HCT116 (cell line): ENCODE data around the gene ACSS1. TPM values are rescaled to one million over a fixed set of nuclear protein-coding genes. Genes with fewer than 3 reads are reported as not detected.

ENCODE experiments used
- ATAC-seq: fragments of 200-7000 bp; cut with Tn5 transposase; 2 replicates; pipeline ENCODE4 v1.9.1; 2020; ENCODE audit warnings: mild to moderate bottlenecking, moderate library complexity
- BruUV-seq: library from RNA; stranded (reverse); fragments of 400-500 nt; replicated peaks from 2 replicates; lab custom pipeline; 2021; lab: Mats Ljungman, UMichigan
- CTCF ChIA-PET: fragments of 300-600 bp; sonication (Branson Sonifier 250); formaldehyde crosslinking; loops from one replicate; lab custom pipeline; 2021; ENCODE audit warnings: antibody characterized with exemption; lab: Charles Lee
- POLR2A ChIA-PET: fragments of 300-600, 350-600 bp; sonication (Branson Sonifier 250); formaldehyde crosslinking; loops from one replicate; lab custom pipeline; 2021; ENCODE audit warnings: antibody characterized with exemption; lab: Charles Lee
- RAD21 ChIA-PET, 2 experiments: fragments of 300-600 bp; sonication (Branson Sonifier 250); formaldehyde crosslinking; loops; one replicate each; lab custom pipeline; 2023; ENCODE audit warnings: low total read pairs in 2 of 2; ENCODE audit not compliant: uncharacterized antibody in 2 of 2, unreplicated experiment in 2 of 2, low non-redundant PET in 1 of 2; lab: Charles Lee
- DNase-seq: peaks from one replicate; pipeline ENCODE4 v3.0.0-alpha.2; 2010; ENCODE audit warnings: low read depth, low spot score
- H2AFZ ChIP-seq: fragments of 200-600 bp; shearing (Covaris generic), sonication (generic); 2 replicates; pipeline ENCODE4 v1.6.1; 2017; ENCODE audit warnings: low read depth, mixed run types, mixed read lengths, antibody characterized with exemption, low read length; ENCODE audit not compliant: poor library complexity, severe bottlenecking
- H3K27ac ChIP-seq: 2 replicates; pipeline ENCODE4 v1.5.1; 2012; ENCODE audit warnings: low read depth, low read length
- H3K27me3 ChIP-seq: fragments of 200-600 bp; sonication (generic); 2 replicates; pipeline ENCODE4 v1.6.1; 2016; ENCODE audit warnings: mixed run types, low read length, mixed read lengths; ENCODE audit not compliant: insufficient read depth
- H3K36me3 ChIP-seq, 2 experiments: fragments of 200-500 bp in 1 of 2; fragments of 200-600 bp in 1 of 2; sonication (Bioruptor generic) in 1 of 2; sonication (generic) in 1 of 2; 2 replicates each; pipeline versions ENCODE4 v1.5.1 to v1.6.1; 2014 to 2016; ENCODE audit warnings: low read length in 2 of 2, inconsistent platforms in 1 of 2, mixed read lengths in 1 of 2, mixed run types in 1 of 2; ENCODE audit not compliant: insufficient read depth in 2 of 2, control insufficient read depth in 1 of 2
- H3K4me1 ChIP-seq, 2 experiments: fragments of 200-600 bp in 1 of 2; sonication (generic) in 1 of 2; 2 replicates each; pipeline versions ENCODE4 v1.5.1 to v1.6.1; 2012 to 2017; ENCODE audit warnings: low read length in 2 of 2, inconsistent platforms in 1 of 2, mild to moderate bottlenecking in 1 of 2, mixed read lengths in 1 of 2, mixed run types in 1 of 2, moderate library complexity in 1 of 2; ENCODE audit not compliant: insufficient read depth in 2 of 2, control insufficient read depth in 1 of 2
- H3K4me2 ChIP-seq: fragments of 200-600 bp; sonication (generic); 2 replicates; pipeline ENCODE4 v1.6.1; 2017; ENCODE audit warnings: mixed run types, low read length, mixed read lengths
- H3K4me3 ChIP-seq, 2 experiments: fragments of 200-600 bp in 1 of 2; sonication (generic) in 1 of 2; replicated peaks in 1 of 2; 2 replicates each; pipeline ENCODE4 v1.5.1; 2011 to 2016; ENCODE audit warnings: low read length in 2 of 2, control low read depth in 1 of 2, low read depth in 1 of 2, mild to moderate bottlenecking in 1 of 2, mixed read lengths in 1 of 2, mixed run types in 1 of 2
- H3K79me2 ChIP-seq: fragments of 200-600 bp; sonication (generic); 2 replicates; pipeline ENCODE4 v1.6.1; 2017; ENCODE audit warnings: mild to moderate bottlenecking, mixed run types, low read length, moderate library complexity, mixed read lengths; ENCODE audit not compliant: insufficient read depth
- H3K9ac ChIP-seq: fragments of 200-600 bp; sonication (generic); 2 replicates; pipeline ENCODE4 v1.6.1; 2016; ENCODE audit warnings: low read length, mixed read lengths
- H3K9me2 ChIP-seq: fragments of 200-600 bp; sonication (generic), shearing (Covaris generic); 2 replicates; pipeline ENCODE4 v1.6.1; 2017; ENCODE audit warnings: mixed run types, mild to moderate bottlenecking, moderate library complexity; ENCODE audit not compliant: insufficient read depth
- H3K9me3 ChIP-seq, 2 experiments: fragments of 200-500 bp in 1 of 2; fragments of 200-600 bp in 1 of 2; sonication (Bioruptor generic) in 1 of 2; sonication (generic) in 1 of 2; 2 replicates each; pipeline ENCODE4 v1.6.1; 2014 to 2017; ENCODE audit warnings: low read length in 2 of 2, mixed read lengths in 2 of 2, inconsistent platforms in 1 of 2, low read depth in 1 of 2, mild to moderate bottlenecking in 1 of 2, mixed run types in 1 of 2, moderate library complexity in 1 of 2; ENCODE audit not compliant: control insufficient read depth in 1 of 2, insufficient read depth in 1 of 2
- H4K20me1 ChIP-seq: fragments of 200-600 bp; sonication (generic), shearing (Covaris generic); 2 replicates; pipeline ENCODE4 v1.6.1; 2017; ENCODE audit warnings: mixed run types, mild to moderate bottlenecking, moderate library complexity; ENCODE audit not compliant: insufficient read depth
- CBX3 ChIP-seq: IDR thresholded peaks from 2 replicates; pipeline ENCODE4 v1.6.1; 2012; ENCODE audit warnings: low read depth
- EGR1 ChIP-seq: IDR thresholded peaks from 2 replicates; pipeline ENCODE4 v1.6.1; 2012; ENCODE audit warnings: low read depth
- EZH2 ChIP-seq: fragments of 200-600 bp; sonication (generic); IDR thresholded peaks from 2 replicates; pipeline ENCODE4 v1.6.1; 2017; ENCODE audit warnings: antibody characterized with exemption, mixed run types
- EZH2phosphoT487 ChIP-seq: fragments of 200-600 bp; IDR thresholded peaks from 2 replicates; pipeline ENCODE4 v1.6.1; 2018; ENCODE audit warnings: antibody characterized with exemption, borderline replicate concordance
- FOSL1 ChIP-seq: IDR thresholded peaks from 2 replicates; pipeline ENCODE4 v1.6.1; 2012; ENCODE audit warnings: low read depth
- JUND ChIP-seq: IDR thresholded peaks from 2 replicates; pipeline ENCODE4 v1.6.1; 2012
- POLR2A ChIP-seq: IDR thresholded peaks from 2 replicates; pipeline ENCODE4 v1.7.0; 2011; ENCODE audit warnings: borderline replicate concordance; ENCODE audit not compliant: insufficient read depth, insufficient read length; ENCODE audit errors: extremely low read depth
- POLR2AphosphoS5 ChIP-seq: IDR thresholded peaks from 2 replicates; pipeline ENCODE4 v1.6.1; 2011; ENCODE audit warnings: mild to moderate bottlenecking, low read depth, low read length, moderate library complexity
- SP1 ChIP-seq: IDR thresholded peaks from 2 replicates; pipeline ENCODE4 v1.6.1; 2012; ENCODE audit warnings: low read depth
- SRF ChIP-seq: IDR thresholded peaks from 2 replicates; pipeline ENCODE4 v1.6.1; 2012; ENCODE audit warnings: low read depth
- TCF7L2 ChIP-seq: IDR thresholded peaks from 2 replicates; pipeline ENCODE4 v1.7.0; 2011; ENCODE audit warnings: borderline replicate concordance, inconsistent platforms; ENCODE audit not compliant: insufficient read depth, insufficient read length; ENCODE audit errors: extremely low read depth
- YY1 ChIP-seq: IDR thresholded peaks from 2 replicates; pipeline ENCODE4 v1.6.1; 2011; ENCODE audit warnings: low read length, low read depth, moderate library complexity, mild to moderate bottlenecking; ENCODE audit not compliant: insufficient replicate concordance; ENCODE audit errors: extremely low read depth
- ZFX ChIP-seq: fragments of 450-650 bp; IDR thresholded peaks from 2 replicates; pipeline ENCODE4 v1.6.1; 2017
- ZNF274 ChIP-seq: fragments of 200-500 bp; sonication (Bioruptor generic); IDR thresholded peaks from 2 replicates; pipeline ENCODE4 v1.6.1; 2014; ENCODE audit warnings: mild to moderate bottlenecking, low read depth, low read length, inconsistent platforms
- intact Hi-C: fragments of 100-400 bp; cut with micrococcal nuclease; formaldehyde crosslinking; loops from 2 replicates; pipeline ENCODE4 v1.10.0; 2022
- total RNA-seq: library from RNA; stranded (reverse); gene quantifications from one replicate; pipeline ENCODE4 v1.2.1, GENCODE V29; 2021; ENCODE audit not compliant: unreplicated experiment
- TF ChIP-seq, protein P1 (sequence below): IDR thresholded peaks from 2 replicates; pipeline ENCODE4 v1.6.1; 2011; ENCODE audit warnings: mild to moderate bottlenecking, low read length, moderate library complexity; ENCODE audit not compliant: insufficient replicate concordance; ENCODE audit errors: extremely low read depth
- TF ChIP-seq, protein P2 (sequence below): IDR thresholded peaks from 2 replicates; pipeline ENCODE4 v1.6.1; 2012
- TF ChIP-seq, protein P3 (sequence below): IDR thresholded peaks from 2 replicates; pipeline ENCODE4 v1.6.1; 2012
- TF ChIP-seq, protein P4 (sequence below), 3 experiments: fragments of 200-600 bp in 1 of 3; sonication (generic) in 1 of 3; IDR thresholded peaks in 2 of 3; conservative IDR thresholded peaks in 1 of 3; 2 replicates each; pipeline ENCODE4 v1.5.1; 2012 to 2017; ENCODE audit warnings: low read depth in 2 of 3, low read length in 2 of 3, antibody characterized with exemption in 1 of 3, borderline replicate concordance in 1 of 3, control low read depth in 1 of 3, mild to moderate bottlenecking in 1 of 3, mixed read lengths in 1 of 3, mixed run types in 1 of 3, moderate library complexity in 1 of 3; ENCODE audit not compliant: insufficient read depth in 1 of 3

The ACSS1 gene
- total RNA-seq, 1 experiment from 2014 or later, result 0.27 TPM

DNA sequence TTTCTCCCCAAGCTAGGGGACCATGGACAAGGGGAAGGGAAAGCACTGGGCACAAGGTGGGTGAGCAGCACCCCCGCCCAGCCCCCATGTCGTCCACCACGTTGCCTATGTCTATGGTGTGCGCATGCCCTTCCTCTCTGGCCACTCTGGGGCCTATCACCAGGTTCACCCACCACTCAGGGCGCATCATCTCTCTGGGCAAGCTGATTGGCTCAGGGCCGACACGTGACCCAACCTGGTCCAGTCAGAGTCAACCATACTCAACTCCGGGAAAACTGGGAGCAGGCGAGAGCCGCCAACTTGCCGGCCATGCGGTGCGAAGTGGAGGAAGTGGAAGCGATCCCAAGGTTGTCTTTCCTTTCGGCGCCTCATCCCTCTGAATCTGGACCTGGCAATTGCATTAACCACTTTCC lies 25.9 kb downstream of the ACSS1 start:
- H3K9me2 ChIP-seq, result 0 out of 2 replicates have a peak, but pooled peaks cover 3% of the 10 kb centered on the region
- no TSS peak for BruUV-seq
- no peaks in the 10 kb centered on the region for H3K4me1 ChIP-seq
- no peak overlapping the region for H2AFZ ChIP-seq
- H4K20me1 ChIP-seq, result no peaks in the 10 kb centered on the region
- ATAC-seq (peak; percentile 40; the same call in 1 of the 2 replicates), DNase-seq (no peak)
- no peak overlapping the region for H3K27ac ChIP-seq
- H3K27me3 ChIP-seq, result no peaks in the 10 kb centered on the region
- no peak overlapping the region for H3K4me3 ChIP-seq
- no peaks in the 10 kb centered on the region for H3K36me3 ChIP-seq
- RAD21 ChIA-PET, result no interaction called here
- no peak overlapping the region for H3K9ac ChIP-seq
- no peaks in the 10 kb centered on the region for H3K9me3 ChIP-seq
- no peak overlapping the region for H3K4me2 ChIP-seq
- TF ChIP-seq EGR1 (no peak), POLR2A (no peak), CBX3 (no peak), YY1 (no peak)
- intact Hi-C loops, result no loop called here
- POLR2A ChIA-PET, result no interaction called here
- CTCF ChIA-PET, result no interaction called here
- no peaks in the 10 kb centered on the region for H3K79me2 ChIP-seq

DNA sequence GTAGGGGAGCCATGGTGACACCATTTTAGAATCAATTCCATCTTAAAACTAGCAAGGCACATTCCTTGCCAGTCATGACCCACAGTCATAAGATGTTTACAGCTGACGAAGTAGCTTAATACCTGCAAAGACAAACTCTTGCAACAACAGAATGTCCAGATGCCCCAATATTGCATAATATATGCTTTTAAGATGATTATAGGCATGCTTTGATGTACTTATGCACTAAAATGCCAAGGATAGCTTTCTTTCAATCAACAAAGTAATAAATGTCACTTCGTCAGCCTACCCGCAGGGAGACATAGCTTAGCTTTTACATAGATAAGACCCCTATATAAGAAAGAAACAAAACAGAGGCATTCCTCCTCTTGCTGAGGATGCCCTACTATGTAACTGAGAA lies 26.7 kb downstream of the ACSS1 start:
- no peaks in the 10 kb centered on the region for H3K36me3 ChIP-seq
- 0 out of 2 replicates have a peak, but pooled peaks cover 3% of the 10 kb centered on the region for H3K9me2 ChIP-seq
- H3K4me3 ChIP-seq, result no peak overlapping the region
- no peaks in the 10 kb centered on the region for H3K9me3 ChIP-seq
- no peaks in the 10 kb centered on the region for H3K4me1 ChIP-seq
- intact Hi-C loops, result no loop called here
- H3K27ac ChIP-seq, result no peak overlapping the region
- no TSS peak for BruUV-seq
- H3K4me2 ChIP-seq, result no peak overlapping the region
- no peak overlapping the region for H2AFZ ChIP-seq
- ATAC-seq (no peak), DNase-seq (no peak)
- H3K9ac ChIP-seq, result no peak overlapping the region
- H3K27me3 ChIP-seq, result no peaks in the 10 kb centered on the region
- POLR2A ChIA-PET, result no interaction called here
- CTCF ChIA-PET, result no interaction called here
- RAD21 ChIA-PET, result no interaction called here
- no peaks in the 10 kb centered on the region for H3K79me2 ChIP-seq
- H4K20me1 ChIP-seq, result no peaks in the 10 kb centered on the region
- TF ChIP-seq TCF7L2 (no peak), POLR2AphosphoS5 (no peak), SP1 (no peak), YY1 (no peak), JUND (no peak), POLR2A (no peak), ZFX (no peak), ZNF274 (no peak), EZH2 (no peak), CBX3 (no peak), SRF (no peak), EZH2phosphoT487 (no peak), FOSL1 (no peak)
- TF ChIP-seq, protein P1, sequence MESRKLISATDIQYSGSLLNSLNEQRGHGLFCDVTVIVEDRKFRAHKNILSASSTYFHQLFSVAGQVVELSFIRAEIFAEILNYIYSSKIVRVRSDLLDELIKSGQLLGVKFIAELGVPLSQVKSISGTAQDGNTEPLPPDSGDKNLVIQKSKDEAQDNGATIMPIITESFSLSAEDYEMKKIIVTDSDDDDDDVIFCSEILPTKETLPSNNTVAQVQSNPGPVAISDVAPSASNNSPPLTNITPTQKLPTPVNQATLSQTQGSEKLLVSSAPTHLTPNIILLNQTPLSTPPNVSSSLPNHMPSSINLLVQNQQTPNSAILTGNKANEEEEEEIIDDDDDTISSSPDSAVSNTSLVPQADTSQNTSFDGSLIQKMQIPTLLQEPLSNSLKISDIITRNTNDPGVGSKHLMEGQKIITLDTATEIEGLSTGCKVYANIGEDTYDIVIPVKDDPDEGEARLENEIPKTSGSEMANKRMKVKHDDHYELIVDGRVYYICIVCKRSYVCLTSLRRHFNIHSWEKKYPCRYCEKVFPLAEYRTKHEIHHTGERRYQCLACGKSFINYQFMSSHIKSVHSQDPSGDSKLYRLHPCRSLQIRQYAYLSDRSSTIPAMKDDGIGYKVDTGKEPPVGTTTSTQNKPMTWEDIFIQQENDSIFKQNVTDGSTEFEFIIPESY, result no peak
- TF ChIP-seq, protein P2, sequence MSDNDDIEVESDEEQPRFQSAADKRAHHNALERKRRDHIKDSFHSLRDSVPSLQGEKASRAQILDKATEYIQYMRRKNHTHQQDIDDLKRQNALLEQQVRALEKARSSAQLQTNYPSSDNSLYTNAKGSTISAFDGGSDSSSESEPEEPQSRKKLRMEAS, result no peak
- TF ChIP-seq, protein P3, sequence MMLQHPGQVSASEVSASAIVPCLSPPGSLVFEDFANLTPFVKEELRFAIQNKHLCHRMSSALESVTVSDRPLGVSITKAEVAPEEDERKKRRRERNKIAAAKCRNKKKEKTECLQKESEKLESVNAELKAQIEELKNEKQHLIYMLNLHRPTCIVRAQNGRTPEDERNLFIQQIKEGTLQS, result no peak
- TF ChIP-seq, protein P4, sequence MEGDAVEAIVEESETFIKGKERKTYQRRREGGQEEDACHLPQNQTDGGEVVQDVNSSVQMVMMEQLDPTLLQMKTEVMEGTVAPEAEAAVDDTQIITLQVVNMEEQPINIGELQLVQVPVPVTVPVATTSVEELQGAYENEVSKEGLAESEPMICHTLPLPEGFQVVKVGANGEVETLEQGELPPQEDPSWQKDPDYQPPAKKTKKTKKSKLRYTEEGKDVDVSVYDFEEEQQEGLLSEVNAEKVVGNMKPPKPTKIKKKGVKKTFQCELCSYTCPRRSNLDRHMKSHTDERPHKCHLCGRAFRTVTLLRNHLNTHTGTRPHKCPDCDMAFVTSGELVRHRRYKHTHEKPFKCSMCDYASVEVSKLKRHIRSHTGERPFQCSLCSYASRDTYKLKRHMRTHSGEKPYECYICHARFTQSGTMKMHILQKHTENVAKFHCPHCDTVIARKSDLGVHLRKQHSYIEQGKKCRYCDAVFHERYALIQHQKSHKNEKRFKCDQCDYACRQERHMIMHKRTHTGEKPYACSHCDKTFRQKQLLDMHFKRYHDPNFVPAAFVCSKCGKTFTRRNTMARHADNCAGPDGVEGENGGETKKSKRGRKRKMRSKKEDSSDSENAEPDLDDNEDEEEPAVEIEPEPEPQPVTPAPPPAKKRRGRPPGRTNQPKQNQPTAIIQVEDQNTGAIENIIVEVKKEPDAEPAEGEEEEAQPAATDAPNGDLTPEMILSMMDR (IDR thresholded peaks at IDR 0.05 in 2 of 3, conservative IDR thresholded peaks at IDR 0.05 in 1 of 3; ENCODE audit: borderline replicate concordance in 1 of 3, insufficient read depth in 1 of 3, low read depth in 2 of 3, low read length in 2 of 3), result no peak
